Natural killer cell (primary cell): ENCODE data around the gene RLN3. TPM values are rescaled to one million over a fixed set of nuclear protein-coding genes. Genes with fewer than 3 reads are reported as not detected.

Experiments used
- ATAC-seq, 3 donors: fragments of 150-1000 bp in 2 of 3; fragments of 200-7000 bp in 1 of 3; cut with Tn5 transposase; 1 replicate in 1 of 3; 2 replicates in 2 of 3; pipeline ENCODE4 v1.10.0; 2021; ENCODE audit warnings: mild to moderate bottlenecking in 2 of 3, moderate library complexity in 2 of 3
- DNase-seq, 2 donors: peaks; one replicate each; pipeline versions ENCODE4 v3.0.0 to v3.0.0-alpha.2; 2013 to 2021; ENCODE audit warnings: mixed read lengths in 1 of 2
- H3K27ac ChIP-seq: one replicate; pipeline ENCODE4 v1.5.1; 2013; ENCODE audit warnings: mild to moderate bottlenecking, low read length
- H3K27me3 ChIP-seq: one replicate; pipeline ENCODE4 v1.6.1; 2013; ENCODE audit warnings: low read length; ENCODE audit not compliant: control insufficient read depth, insufficient read depth
- H3K36me3 ChIP-seq: one replicate; pipeline ENCODE4 v1.6.1; 2013; ENCODE audit warnings: low read length; ENCODE audit not compliant: control insufficient read depth, insufficient read depth
- H3K4me1 ChIP-seq: one replicate; pipeline ENCODE4 v1.6.1; 2013; ENCODE audit warnings: low read length; ENCODE audit not compliant: control insufficient read depth, insufficient read depth
- H3K4me3 ChIP-seq: one replicate; pipeline ENCODE4 v1.5.1; 2013; ENCODE audit warnings: low read length
- H3K9me3 ChIP-seq: one replicate; pipeline ENCODE4 v1.6.1; 2013; ENCODE audit warnings: low read length; ENCODE audit not compliant: control insufficient read depth, insufficient read depth
- H3K27ac Mint-ChIP-seq, 2 donors: one replicate each; pipeline ENCODE4 v1.8.0; 2022; ENCODE audit warnings: mild to moderate bottlenecking in 2 of 2, mixed read lengths in 2 of 2, moderate library complexity in 1 of 2
- H3K27me3 Mint-ChIP-seq, 2 donors: one replicate each; pipeline ENCODE4 v1.8.0; 2022; ENCODE audit warnings: low read depth in 2 of 2, mixed read lengths in 2 of 2
- H3K36me3 Mint-ChIP-seq: one replicate; pipeline ENCODE4 v1.8.0; 2022; ENCODE audit warnings: mixed read lengths
- H3K4me1 Mint-ChIP-seq, 2 donors: one replicate each; pipeline ENCODE4 v1.8.0; 2022; ENCODE audit warnings: mixed read lengths in 2 of 2
- H3K4me3 Mint-ChIP-seq: one replicate; pipeline ENCODE4 v1.8.0; 2022; ENCODE audit warnings: mild to moderate bottlenecking, moderate library complexity, mixed read lengths
- H3K9me3 Mint-ChIP-seq, 2 donors: one replicate each; pipeline ENCODE4 v1.8.0; 2022; ENCODE audit warnings: mixed read lengths in 2 of 2
- CTCF ChIP-seq: fragments of 200-600 bp; IDR thresholded peaks from one replicate; pipeline ENCODE4 v1.8.0; 2022; ENCODE audit warnings: antibody characterized with exemption
- WGBS: methylation state at CpG from one replicate; pipeline ENCODE4 v1.1.7; 2013; ENCODE audit warnings: missing lambda C conversion rate; ENCODE audit not compliant: insufficient coverage; 5-methylcytosine and 5-hydroxymethylcytosine counted together
- intact Hi-C: fragments of 100-400 bp; cut with micrococcal nuclease; formaldehyde crosslinking; loops from one replicate; pipeline ENCODE4 v1.14.2; 2022
- total RNA-seq, 4 donors: library from RNA; stranded (reverse); fragments of 120-200 nt in 1 of 4; gene quantifications; one replicate each; pipeline versions ENCODE4 v1.2.3 to v1.2.4, GENCODE V29; 2013 to 2022

The RLN3 gene
- not detected for total RNA-seq
- 0.27 TPM for total RNA-seq (2013)

DNA sequence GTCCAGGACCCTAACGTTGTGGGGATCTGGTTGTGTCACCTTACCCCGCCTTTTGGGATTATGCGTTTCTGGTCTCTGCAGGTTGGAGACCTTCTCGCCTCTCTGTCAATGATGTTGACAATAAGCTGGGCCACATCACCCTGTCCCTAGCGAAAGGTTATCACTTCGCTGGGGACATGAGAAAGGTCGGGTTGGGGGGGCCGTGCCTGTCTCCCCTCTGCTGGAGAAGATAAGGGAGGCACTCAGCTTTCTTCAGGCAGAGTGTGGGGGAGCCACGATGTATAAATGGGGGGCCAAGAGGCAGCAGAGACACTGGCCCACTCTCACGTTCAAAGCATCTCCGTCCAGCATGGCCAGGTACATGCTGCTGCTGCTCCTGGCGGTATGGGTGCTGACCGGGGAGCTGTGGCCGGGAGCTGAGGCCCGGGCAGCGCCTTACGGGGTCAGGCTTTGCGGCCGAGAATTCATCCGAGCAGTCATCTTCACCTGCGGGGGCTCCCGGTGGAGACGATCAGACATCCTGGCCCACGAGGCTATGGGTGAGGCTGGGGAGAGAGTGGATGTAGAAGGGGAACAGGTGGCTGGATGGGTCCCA, at the start of gene RLN3:
RLN3 (plus strand) TSS at position 293 of the 595 bp plus-strand sequence; CDS start at position 350, 57 bp downstream.
- no peaks in the 10 kb centered on the region for H3K36me3 Mint-ChIP-seq
- DNase-seq (no peak), ATAC-seq (no peak)
- WGBS, result 88% methylated on average over 24 of the region's 24 CpGs
- peak within 1 kb of the TSS; percentile 11 to 51 for H3K27ac Mint-ChIP-seq
- H3K27me3 Mint-ChIP-seq, result no peaks in the 10 kb centered on the region
- Histone ChIP-seq H3K4me3 (no peak within 1 kb of the TSS), H3K36me3 (no peaks in the 10 kb centered on the region), H3K9me3 (no peaks in the 10 kb centered on the region), H3K4me1 (peaks cover 27% of the 10 kb centered on the region), H3K27ac (no peak within 1 kb of the TSS), H3K27me3 (no peaks in the 10 kb centered on the region)
- peaks cover 15 to 44% of the 10 kb centered on the region in 2 donors for H3K4me1 Mint-ChIP-seq
- H3K4me3 Mint-ChIP-seq, result no peak within 1 kb of the TSS
- H3K9me3 Mint-ChIP-seq, result no peaks in the 10 kb centered on the region
- intact Hi-C loops, result no loop called here
- TF ChIP-seq CTCF, result no peak

- ATAC-seq (peak in 2 of 3 donors; percentile 58 to 59), DNase-seq (peak in 1 of 2 donors; percentile 40)
- Mint-ChIP-seq H3K4me1 (peaks cover 0 to 28% of the 10 kb centered on the region in 2 donors), H3K4me3 (peak overlapping the region; percentile 61), H3K27ac (peak overlapping the region in 1 of 2 donors; percentile 74), H3K27me3 (no peaks in the 10 kb centered on the region), H3K36me3 (no peaks in the 10 kb centered on the region), H3K9me3 (no peaks in the 10 kb centered on the region)
- H3K9me3 ChIP-seq, result no peaks in the 10 kb centered on the region
- 22% methylated on average over 74 of the region's 74 CpGs for WGBS
- peaks cover 2% of the 10 kb centered on the region for H3K36me3 ChIP-seq
- no peak overlapping the region for H3K27ac ChIP-seq
- peak overlapping the region; percentile 30 for H3K4me3 ChIP-seq
- no peaks in the 10 kb centered on the region for H3K27me3 ChIP-seq
- TF ChIP-seq CTCF, result no peak
- intact Hi-C loops, result no loop called here
- H3K4me1 ChIP-seq, result peaks cover 40% of the 10 kb centered on the region
These were observed 49.4 kb upstream of the RLN3 start for GRCh38 chr19:13978351-13979243.

DNA sequence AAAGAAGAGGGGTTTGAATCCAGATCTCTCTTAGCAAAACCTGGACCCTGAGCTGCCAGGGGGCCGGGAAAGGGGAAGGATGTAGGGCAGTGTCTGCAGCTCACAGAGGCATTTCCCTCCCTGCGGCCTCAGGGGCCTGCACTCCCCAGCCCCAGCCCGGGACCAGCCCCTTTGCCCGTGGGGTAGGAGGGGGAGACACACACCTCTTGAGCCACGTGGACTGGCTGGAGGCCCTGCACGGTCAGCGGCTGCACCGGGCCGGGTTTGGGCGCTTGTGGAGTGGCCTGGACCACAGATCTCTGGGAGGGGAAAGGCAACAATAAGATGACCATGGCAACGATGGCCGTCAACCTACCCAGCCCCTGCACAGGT, 48.7 kb upstream of the RLN3 start:
- peaks cover 0 to 25% of the 10 kb centered on the region in 2 donors for H3K4me1 Mint-ChIP-seq
- intact Hi-C loops, result no loop called here
- no peak for TF ChIP-seq CTCF
- no peaks in the 10 kb centered on the region for H3K27me3 Mint-ChIP-seq
- Histone ChIP-seq H3K9me3 (no peaks in the 10 kb centered on the region), H3K27ac (no peak overlapping the region), H3K36me3 (peaks cover 2% of the 10 kb centered on the region), H3K27me3 (no peaks in the 10 kb centered on the region), H3K4me1 (peaks cover 40% of the 10 kb centered on the region), H3K4me3 (peak overlapping the region; percentile 30)
- H3K27ac Mint-ChIP-seq, result peak overlapping the region in 1 of 2 donors; percentile 70
- no peak for DNase-seq
- peak overlapping the region; percentile 49 for H3K4me3 Mint-ChIP-seq
- no peaks in the 10 kb centered on the region for H3K36me3 Mint-ChIP-seq
- WGBS, result 31% methylated on average over 12 of the region's 12 CpGs
- ATAC-seq, result peak in 2 of 3 donors; percentile 24 to 25
- H3K9me3 Mint-ChIP-seq, result no peaks in the 10 kb centered on the region
